ENCODE results near the gene TUBAL3.

Gene TUBAL3

GRCh38 chr10:5404208-5405041 lies at the start of gene TUBAL3:
TSS of gene TUBAL3 (minus strand) at chr10:5404828. CDS start at chr10:5404792, 36 bp downstream.
- DNase-seq (ENCODE audit: low spot score): no peak

- no peak for DNase-seq (ENCODE audit: low spot score)
Measured at GRCh38 chr10:5453749-5454489, 49.3 kb upstream of the TUBAL3 start.

DNA sequence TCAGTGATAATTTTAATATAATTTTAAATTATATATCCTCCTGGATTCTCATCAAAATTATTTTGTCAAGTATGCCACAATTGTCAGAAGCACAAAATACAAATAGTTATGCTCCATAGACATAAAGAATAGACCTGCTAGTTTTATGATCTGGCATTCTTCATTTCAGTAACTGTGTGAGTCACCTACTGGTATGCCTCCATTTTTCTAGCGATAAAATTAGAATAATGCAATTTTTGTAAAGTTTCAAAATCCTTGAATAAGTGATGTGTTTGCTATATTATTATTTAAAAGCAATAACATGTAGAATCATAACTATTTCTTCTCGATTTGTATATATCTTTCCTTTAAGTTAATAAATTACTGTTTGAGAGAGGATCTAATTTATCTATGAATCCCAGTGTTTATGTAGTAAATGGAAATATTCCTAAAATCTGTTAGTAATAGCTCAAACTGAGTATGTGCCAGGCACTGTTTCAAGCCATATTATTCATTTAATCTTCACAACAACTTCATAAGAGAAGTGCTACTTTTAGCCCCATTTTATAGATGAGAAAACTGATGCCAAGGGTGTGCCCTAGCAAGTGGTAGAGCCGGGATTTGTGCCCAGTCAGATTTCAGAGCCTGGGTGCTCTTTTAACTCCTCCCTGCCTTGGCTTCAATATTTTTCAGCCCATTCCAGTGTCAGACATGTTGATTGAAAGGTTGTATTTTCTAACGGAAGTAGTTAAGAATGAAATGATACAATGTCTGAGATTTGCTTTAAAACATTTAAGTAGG lies 46.2 kb upstream of the TUBAL3 start:
- no peak for DNase-seq (ENCODE audit: low spot score)

GRCh38 chr10:5449823-5450222 lies 45.2 kb upstream of the TUBAL3 start:
- no peak for DNase-seq (ENCODE audit: low spot score)

GRCh38 chr10:5449227-5449626 lies 44.6 kb upstream of the TUBAL3 start:
- no peak for DNase-seq (ENCODE audit: low spot score)

GRCh38 chr10:5448333-5449001 lies 43.8 kb upstream of the TUBAL3 start:
- DNase-seq (ENCODE audit: low spot score): no peak

GRCh38 chr10:5447611-5448071 lies 43.0 kb upstream of the TUBAL3 start:
- DNase-seq (ENCODE audit: low spot score): peak; percentile 57

DNA sequence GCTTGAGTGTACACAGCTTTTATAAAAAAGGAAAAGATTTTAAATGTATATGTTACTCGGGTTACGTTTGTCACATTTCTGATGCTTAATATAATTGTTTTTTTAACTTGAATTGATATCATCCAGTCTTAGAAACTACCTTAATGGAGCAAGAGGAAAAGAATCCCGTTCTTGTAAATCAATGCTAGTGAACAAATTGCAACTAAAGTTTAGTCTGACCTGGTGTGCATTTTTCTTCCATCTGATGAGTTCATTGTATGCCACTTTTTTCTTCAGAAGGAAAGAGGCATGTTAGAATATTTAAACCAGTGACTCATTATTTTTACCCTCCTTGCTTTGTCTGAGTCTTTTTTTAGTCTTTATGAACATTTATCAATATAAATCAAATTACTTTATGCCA lies 42.4 kb upstream of the TUBAL3 start:
- DNase-seq (ENCODE audit: low spot score): no peak

DNA sequence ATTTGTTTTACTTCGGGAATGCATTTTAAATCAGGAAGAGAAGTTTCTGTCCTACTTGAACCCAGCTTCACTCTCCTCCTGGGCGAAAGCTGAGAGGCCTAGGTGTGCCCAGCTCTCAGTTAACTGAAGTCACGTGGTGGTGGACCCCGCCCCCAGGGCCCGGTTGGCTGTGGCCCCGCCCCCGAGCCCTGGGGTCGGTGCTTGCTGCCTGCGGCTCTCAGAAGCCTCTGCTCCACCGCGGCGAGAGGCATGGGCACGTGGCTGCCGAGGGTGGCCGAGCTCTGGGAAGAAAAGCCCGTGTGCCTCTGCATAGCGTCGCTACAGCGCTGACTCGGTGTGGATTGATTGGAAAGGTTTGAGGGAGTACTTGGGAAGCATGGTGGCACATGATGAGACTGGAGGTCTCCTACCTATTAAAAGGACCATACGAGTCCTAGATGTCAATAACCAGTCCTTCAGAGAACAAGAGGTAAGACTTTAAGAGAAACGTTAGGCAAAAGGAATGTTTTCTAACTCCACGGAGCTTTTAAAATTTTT lies 41.8 kb upstream of the TUBAL3 start:
- DNase-seq (ENCODE audit: low spot score): peak; percentile 57

DNA sequence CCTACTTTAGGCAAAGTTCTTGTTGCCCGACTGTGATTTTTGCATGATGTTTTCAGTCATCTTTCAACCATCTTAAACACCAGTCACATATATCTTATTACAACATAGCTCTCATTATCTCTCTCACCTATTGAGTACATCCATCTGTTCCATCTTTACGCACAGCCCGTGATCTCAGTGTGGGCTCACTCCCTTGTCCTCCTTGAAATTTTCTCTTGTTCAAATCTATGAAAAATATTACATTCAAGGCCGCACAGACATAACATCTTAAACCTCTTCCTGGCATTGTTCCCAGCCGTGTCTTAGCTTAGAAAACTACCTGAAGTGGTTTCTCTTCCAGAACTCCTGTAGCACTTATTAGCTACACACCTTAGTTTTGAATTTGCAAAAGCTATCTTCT lies 40.4 kb upstream of the TUBAL3 start:
- no peak for DNase-seq (ENCODE audit: low spot score)

- DNase-seq (ENCODE audit: low spot score): no peak
Measured at GRCh38 chr10:5443429-5443828, 38.8 kb upstream of the TUBAL3 start.

DNA sequence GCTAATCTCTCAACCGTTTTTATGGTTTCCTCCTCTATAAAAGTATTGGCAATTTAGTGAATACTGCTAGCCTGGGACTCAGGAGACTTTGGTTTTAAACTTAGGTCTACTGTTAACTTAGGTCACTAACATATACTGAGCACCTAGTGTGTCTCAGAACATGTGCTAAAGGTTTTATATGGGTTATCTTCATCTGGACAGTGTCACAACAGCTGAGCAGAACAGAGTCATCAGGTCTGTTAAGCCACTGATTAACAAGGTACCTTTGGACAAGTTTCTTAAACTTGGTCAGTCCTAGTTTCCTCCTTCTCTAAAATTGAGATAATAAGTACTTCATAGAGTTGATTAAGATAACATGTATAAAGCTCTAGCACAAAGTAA lies 38.4 kb upstream of the TUBAL3 start:
- DNase-seq (ENCODE audit: low spot score): no peak

DNA sequence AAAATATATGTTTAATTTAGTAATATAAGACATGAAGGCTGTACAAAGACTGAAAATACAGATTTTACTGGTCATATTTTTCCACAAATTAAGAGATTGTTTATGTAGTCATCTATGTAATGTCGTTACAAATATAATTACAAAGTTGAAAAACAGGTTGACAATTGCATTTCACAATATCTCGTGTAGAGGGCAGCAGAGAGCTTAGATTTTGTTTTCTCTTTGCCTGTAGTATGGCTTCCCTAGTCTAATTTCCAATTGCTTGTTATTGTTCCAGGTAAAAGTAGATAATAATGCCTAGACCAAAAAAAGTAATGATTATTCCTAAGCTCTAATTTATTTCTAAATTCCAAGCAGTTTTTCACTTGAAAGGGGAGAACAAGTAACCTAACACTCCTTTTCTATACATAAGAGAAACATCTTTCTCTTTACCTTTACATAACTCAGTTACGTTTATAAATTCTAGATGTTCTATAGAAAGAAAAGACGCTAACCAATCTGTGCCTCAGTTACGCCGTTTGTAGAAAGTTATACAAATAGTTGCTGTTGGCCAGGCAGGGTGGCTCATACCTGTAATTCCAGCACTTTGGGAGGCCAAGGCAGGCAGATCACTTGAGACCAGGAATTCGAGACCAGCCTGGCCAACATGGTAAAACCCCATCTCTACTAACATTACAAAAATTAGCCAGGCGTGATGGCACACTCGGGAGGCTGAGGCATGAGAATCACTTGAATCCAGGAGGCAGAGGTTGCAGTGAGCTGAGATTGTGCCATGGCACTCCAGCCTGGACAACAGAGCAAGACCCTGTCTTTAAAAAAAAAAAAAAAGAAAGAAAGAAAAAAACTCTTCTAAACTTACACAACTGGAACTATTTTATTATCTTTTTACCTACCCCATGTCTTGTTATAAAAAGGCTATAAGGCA lies 37.7 kb upstream of the TUBAL3 start:
- DNase-seq (ENCODE audit: low spot score): peak; percentile 70

GRCh38 chr10:5441106-5441505 lies 36.5 kb upstream of the TUBAL3 start:
- no peak for DNase-seq (ENCODE audit: low spot score)

DNA sequence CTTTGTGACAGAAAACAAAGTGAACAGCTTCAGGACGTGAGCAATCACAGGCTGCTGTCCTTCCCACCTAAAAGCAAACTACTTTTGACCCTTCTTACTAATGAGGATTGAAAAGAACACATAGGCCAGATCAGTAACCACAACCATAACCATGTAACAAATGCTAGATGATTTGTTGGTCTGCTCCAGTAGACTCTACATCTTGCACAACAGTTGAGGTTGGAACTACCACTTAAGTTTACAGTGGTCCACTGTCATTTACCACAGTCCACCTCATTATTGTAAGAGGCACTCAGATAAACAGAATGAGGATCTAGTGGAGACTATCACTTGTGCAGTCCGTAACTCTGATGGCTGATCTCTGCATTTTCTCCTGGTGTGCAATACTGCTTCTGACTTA lies 35.6 kb upstream of the TUBAL3 start:
- DNase-seq (ENCODE audit: low spot score): no peak

GRCh38 chr10:5435328-5435727 lies 30.7 kb upstream of the TUBAL3 start:
- no peak for DNase-seq (ENCODE audit: low spot score)

DNA sequence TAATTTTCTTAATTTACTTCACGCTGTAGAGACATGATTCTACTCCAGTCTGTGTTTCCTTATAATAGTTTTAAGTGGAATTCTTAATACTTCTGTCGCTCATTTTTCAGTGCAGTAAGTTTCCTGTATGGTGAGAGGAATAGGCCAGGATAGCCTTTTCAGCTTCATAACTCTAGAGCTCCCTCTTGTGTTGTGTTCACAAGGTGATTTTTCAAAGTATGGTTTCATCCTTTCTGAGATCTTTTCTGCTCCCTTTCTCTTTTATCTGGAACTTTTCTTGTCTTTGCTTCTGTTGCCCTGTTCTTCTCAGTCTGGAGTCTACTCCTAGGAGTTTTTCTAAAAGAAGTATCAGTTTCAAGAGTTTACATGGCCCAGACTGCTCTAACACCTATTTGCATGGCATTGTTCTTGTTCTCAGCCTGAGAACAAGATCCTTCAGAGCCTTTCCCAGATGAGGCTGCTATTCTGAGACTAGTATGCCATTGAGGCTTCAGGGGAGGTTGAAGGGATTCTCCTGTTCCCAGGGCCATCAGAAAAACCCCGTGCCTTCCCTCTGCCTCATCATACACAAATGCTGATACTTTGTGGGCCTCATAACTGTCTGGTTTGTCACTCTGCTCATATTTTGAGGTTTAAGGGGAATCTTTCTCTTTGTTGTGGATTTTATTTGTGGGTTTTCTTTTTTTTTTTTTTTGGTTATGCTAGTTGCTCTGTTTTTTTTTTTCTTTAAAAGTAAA lies 29.6 kb upstream of the TUBAL3 start:
- peak; percentile 48 for DNase-seq (ENCODE audit: low spot score)

- no peak for DNase-seq (ENCODE audit: low spot score)
Measured at GRCh38 chr10:5433182-5433581, 28.6 kb upstream of the TUBAL3 start.

GRCh38 chr10:5428133-5428532 lies 23.5 kb upstream of the TUBAL3 start:
- no peak for DNase-seq (ENCODE audit: low spot score)

GRCh38 chr10:5424751-5425150 lies 20.1 kb upstream of the TUBAL3 start:
- DNase-seq (ENCODE audit: low spot score): no peak
